Measurements from ENCODE around the gene TSPEAR.
"Not testable (repeated sequence)": the region's sequence is repeated elsewhere in the genome, so short reads cannot be mapped to it uniquely, and the experiment has no call there.

TSPEAR gene

GRCh38 chr21:44681861-44682579 is 29.4 kb downstream of the TSPEAR start, which contains the start of gene KRTAP12-1:
KRTAP12-1 (minus strand) TSS chr21:44682163; CDS start chr21:44682123, 40 bp downstream.
- no peak for DNase-seq

GRCh38 chr21:44681152-44681551 is 30.2 kb downstream of the TSPEAR start:
- DNase-seq: no peak

- no peak for DNase-seq
These were observed 33.5 kb downstream of the TSPEAR start for GRCh38 chr21:44677881-44678280.

GRCh38 chr21:44671911-44672310 is 39.5 kb downstream of the TSPEAR start:
- no peak for DNase-seq

- DNase-seq: no peak
These were observed 40.5 kb downstream of the TSPEAR start for GRCh38 chr21:44670642-44671432.

- DNase-seq: no peak
These were observed 43.8 kb downstream of the TSPEAR start for GRCh38 chr21:44667612-44668011.

- DNase-seq: no peak
These were observed 44.7 kb downstream of the TSPEAR start, which contains the start of gene KRTAP12-2 for GRCh38 chr21:44666401-44667320. KRTAP12-2 (minus strand) TSS chr21:44666927; CDS start chr21:44666886, 41 bp downstream.

- no peak for DNase-seq
These were observed 46.7 kb downstream of the TSPEAR start for GRCh38 chr21:44664691-44665090.

GRCh38 chr21:44661567-44661966 is 49.8 kb downstream of the TSPEAR start:
- not testable (repeated sequence) for DNase-seq

- no peak for DNase-seq
These were observed 52.3 kb downstream of the TSPEAR start for GRCh38 chr21:44658913-44659595.

- DNase-seq: no peak
These were observed 52.8 kb downstream of the TSPEAR start for GRCh38 chr21:44658541-44658910.

- DNase-seq: no peak
These were observed 53.5 kb downstream of the TSPEAR start, which contains the start of gene KRTAP12-3 for GRCh38 chr21:44657635-44658540. KRTAP12-3 (plus strand) TSS chr21:44657932; CDS start chr21:44657980, 48 bp downstream.

- DNase-seq: no peak
These were observed 54.5 kb downstream of the TSPEAR start for GRCh38 chr21:44656868-44657267.

- DNase-seq: no peak
These were observed 56.7 kb downstream of the TSPEAR start, which contains the start of gene KRTAP12-4 for GRCh38 chr21:44654576-44655175. KRTAP12-4 (minus strand) TSS chr21:44654659; CDS start chr21:44654614, 45 bp downstream.

GRCh38 chr21:44653656-44654575 is 57.5 kb downstream of the TSPEAR start:
- DNase-seq: no peak

GRCh38 chr21:44653123-44653522 is 58.2 kb downstream of the TSPEAR start:
- DNase-seq: no peak

- DNase-seq: no peak
These were observed 60.2 kb downstream of the TSPEAR start for GRCh38 chr21:44650973-44651675.

- DNase-seq: no peak
These were observed 61.0 kb downstream of the TSPEAR start for GRCh38 chr21:44650265-44650972.

Data from T1000 (cell line).